GM10266 (cell line): Measurements from ENCODE around the gene SUSD3.

ENCODE experiments used
- DNase-seq: peaks from one replicate; pipeline ENCODE4 v3.0.0; 2012; ENCODE audit errors: extremely low spot score
- CTCF ChIP-seq: IDR thresholded peaks from 2 replicates; pipeline ENCODE4 v1.5.1; 2012; ENCODE audit warnings: mild to moderate bottlenecking, low read depth; ENCODE audit not compliant: control insufficient read depth, insufficient read depth; ENCODE audit errors: missing control alignments

Gene SUSD3

GRCh38 chr9:93060746-93061259, 2.3 kb downstream of the SUSD3 start:
- TF ChIP-seq CTCF = no peak
- DNase-seq = peak; percentile 51

GRCh38 chr9:93061260-93061751, 2.8 kb downstream of the SUSD3 start:
- TF ChIP-seq CTCF = no peak
- no peak for DNase-seq

GRCh38 chr9:93061791-93062763, 3.6 kb downstream of the SUSD3 start:
- no peak for TF ChIP-seq CTCF
- peak; percentile 65 for DNase-seq

- TF ChIP-seq CTCF = no peak
- peak; percentile 92 for DNase-seq
Measured at GRCh38 chr9:93064392-93065134, 6.1 kb downstream of the SUSD3 start.

GRCh38 chr9:93065135-93065720, 6.7 kb downstream of the SUSD3 start:
- no peak for DNase-seq

More at GRCh38 chr9:93065135-93065720, 6.7 kb downstream of the SUSD3 start:
- no peak for TF ChIP-seq CTCF
